ENCODE results near the gene OR1D5.
"Not testable (repeated sequence)": the region's sequence is repeated elsewhere in the genome, so short reads cannot be mapped to it uniquely, and the experiment has no call there.

OR1D5 gene

GRCh38 chr17:3063507-3063906 is at the start of gene OR1D5:
TSS of gene OR1D5 (minus strand) at chr17:3063607. CDS start at chr17:3063607, 0 bp downstream.
- not testable (repeated sequence) for DNase-seq

DNA sequence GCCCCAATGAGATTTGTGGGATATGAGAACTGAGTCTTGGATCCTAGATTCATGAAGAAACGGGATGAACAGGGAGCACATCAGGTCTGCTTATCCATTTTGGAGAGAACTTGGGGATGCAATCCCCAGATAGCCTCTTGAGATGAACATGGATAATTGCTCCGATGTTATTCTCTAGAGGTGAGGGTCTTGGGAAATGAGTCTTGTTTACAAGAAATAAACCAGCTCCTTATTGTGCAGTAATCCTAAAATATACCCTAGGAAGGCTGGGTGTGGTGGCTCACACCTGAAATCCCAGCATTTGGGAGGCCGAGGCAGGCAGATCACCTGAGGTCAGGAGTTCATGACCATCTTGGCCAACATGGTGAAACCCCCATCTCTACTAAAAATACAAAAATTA is 40.9 kb upstream of the OR1D5 start, which contains the start of gene OR1D2:
TSS of gene OR1D2 (minus strand) at position 101 of the 400 bp plus-strand sequence. CDS start 11,426 bp downstream, outside the sequence.
- no peak for DNase-seq

DNA sequence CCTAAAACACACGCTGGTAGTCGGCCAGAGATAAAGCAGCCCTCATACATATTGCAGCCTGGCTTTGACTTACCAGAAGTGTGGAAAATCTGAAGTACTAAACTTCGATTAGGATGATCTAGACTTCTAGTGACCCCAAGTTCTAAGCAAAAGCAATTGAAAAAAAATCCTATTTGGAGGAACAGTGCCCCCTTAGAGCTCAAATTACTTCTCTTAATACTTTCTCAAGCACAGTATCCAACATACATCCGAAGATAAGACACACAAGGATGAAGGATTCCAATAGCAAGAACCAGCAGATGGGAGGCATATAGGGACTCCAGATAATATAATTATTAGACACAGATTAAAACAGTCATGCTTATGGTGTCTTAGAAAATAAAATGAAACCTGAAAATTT is 10.4 kb upstream of the OR1D5 start:
- not testable (repeated sequence) for DNase-seq

DNA sequence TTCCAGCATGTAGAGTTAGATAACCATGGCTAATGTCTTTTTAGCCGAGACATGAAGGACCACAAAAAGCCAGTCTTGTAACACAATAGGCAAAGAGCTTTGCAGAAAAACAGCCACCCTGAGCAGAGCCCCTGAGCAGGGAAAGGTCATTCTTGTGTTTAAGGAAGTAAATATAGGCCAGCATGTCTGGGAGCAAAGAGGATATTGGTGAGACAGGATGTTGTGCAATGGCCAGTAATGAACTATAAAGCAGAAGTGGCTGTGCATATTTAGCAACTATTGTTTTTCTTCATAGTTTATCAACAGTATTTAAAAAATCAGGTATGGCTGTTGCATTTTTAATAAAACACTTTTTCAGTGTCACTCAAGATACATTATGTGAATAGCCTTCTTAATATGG is 1.8 kb upstream of the OR1D5 start:
- DNase-seq: not testable (repeated sequence)

GRCh38 chr17:3062824-3063377 is 506 bp downstream of the OR1D5 start:
- not testable (repeated sequence) for DNase-seq

GRCh38 chr17:3054868-3055267 is 8.5 kb downstream of the OR1D5 start:
- DNase-seq: not testable (repeated sequence)

DNA sequence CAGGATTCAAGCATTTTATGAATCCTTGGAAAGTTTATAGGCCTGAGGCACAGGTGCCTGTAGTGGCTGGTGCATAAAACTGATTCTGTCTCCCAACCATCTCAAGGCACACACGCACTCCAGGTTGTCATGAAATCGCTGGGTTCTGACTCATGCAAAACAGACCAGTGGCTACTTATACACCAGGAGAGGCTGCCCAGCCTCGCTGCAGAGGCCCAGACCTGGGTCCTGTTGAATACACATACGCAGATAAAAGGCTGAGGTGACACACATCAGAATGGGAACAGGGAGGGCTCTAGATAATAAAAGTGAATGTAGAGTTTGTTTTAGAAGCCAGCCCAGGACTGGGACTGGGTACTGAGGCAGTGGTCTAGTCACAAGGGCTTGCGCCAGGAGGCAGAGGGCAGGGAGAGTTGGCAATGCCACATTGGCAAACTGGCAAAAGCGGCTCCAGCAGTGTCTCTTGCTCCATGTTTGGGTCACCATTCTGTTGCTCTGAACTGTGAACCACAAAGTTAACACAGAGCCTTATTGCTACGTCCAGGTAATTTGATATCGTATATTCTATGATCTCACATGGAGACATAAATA is 13.6 kb downstream of the OR1D5 start:
- no peak for DNase-seq

DNA sequence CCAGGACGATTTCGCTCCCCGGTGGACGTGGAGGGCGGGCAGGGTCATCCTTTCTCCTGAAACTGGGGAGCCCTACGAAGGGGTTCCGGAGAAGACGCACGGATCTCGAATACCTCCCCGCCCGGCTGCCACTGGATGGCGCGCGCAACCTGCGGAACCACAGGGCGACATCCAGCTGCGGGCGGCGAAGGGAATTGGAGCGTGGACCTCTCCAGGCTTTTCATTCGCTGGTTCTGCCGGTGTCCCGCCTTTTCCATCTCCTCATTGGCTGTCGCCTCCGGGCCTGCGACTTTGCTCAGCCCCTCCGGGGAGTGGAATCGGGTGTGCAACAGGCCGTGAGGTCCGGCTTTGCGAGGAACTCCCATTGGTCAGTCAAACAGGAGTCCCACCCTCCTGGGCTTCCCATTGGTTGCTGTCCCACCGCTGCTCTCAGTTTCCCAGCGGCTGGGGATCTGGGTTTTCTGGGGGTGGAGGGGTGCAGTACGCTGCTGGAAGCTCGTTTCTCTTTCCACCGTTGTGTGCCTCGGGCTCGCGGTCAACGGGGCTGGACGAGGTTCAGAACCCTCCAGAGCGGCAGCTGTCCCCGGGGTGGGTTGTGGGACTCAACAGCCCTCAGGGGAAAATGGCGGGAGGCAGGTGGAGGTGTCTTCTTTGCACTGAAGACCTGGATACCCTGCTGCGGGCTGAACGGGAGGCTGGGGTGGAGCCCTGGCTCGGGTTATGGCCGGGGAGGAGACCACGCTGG is 14.5 kb downstream of the OR1D5 start:
- DNase-seq: peak; percentile 97

GRCh38 chr17:3046753-3047152 is 16.7 kb downstream of the OR1D5 start:
- no peak for DNase-seq

- no peak for DNase-seq
Observed at GRCh38 chr17:3043737-3044365, 19.6 kb downstream of the OR1D5 start.

DNA sequence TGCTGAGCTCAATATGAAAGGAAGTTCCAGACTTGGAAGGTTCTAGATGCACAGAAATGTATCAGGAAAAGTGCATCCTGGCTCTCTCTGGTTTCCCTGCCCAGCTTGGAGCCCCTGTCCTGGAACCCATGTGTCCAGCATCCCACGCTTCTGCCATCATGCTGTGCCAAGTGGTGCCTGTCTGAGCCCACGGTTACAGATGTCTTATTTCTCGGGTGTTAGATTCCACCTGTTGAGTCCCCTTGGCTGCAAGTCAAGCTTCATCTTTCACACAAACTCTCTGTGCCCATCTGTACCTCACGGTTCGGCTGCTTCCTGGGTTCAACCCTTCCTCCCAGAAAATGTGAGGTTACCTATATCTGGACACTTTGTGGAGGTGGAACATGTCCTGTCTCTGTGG is 22.5 kb downstream of the OR1D5 start:
- no peak for DNase-seq

DNA sequence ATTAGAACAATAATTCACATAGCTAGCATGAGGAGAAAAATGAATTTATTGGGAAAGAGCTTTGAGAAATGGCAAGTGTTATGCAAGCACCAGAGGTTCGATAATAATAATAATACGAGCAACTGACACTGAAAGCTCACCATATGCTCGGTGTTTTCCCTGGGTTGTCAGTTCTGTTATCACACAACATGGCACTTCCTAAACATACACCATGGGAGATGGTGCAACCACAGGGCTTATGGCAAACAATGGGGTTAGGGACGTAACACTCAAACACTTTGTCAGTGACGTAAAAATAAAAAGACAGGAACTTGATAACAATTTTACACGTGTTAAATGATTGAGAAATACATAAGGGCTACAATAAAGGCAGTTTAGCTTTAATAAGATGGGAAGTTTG is 23.7 kb downstream of the OR1D5 start:
- DNase-seq: no peak

- no peak for DNase-seq
Observed at GRCh38 chr17:3038941-3039340, 24.5 kb downstream of the OR1D5 start.

- no peak for DNase-seq
Observed at GRCh38 chr17:3037259-3037658, 26.1 kb downstream of the OR1D5 start.

- DNase-seq: no peak
Observed at GRCh38 chr17:3036800-3037199, 26.6 kb downstream of the OR1D5 start.

GRCh38 chr17:3035968-3036280 is 27.5 kb downstream of the OR1D5 start:
- no peak for DNase-seq

DNA sequence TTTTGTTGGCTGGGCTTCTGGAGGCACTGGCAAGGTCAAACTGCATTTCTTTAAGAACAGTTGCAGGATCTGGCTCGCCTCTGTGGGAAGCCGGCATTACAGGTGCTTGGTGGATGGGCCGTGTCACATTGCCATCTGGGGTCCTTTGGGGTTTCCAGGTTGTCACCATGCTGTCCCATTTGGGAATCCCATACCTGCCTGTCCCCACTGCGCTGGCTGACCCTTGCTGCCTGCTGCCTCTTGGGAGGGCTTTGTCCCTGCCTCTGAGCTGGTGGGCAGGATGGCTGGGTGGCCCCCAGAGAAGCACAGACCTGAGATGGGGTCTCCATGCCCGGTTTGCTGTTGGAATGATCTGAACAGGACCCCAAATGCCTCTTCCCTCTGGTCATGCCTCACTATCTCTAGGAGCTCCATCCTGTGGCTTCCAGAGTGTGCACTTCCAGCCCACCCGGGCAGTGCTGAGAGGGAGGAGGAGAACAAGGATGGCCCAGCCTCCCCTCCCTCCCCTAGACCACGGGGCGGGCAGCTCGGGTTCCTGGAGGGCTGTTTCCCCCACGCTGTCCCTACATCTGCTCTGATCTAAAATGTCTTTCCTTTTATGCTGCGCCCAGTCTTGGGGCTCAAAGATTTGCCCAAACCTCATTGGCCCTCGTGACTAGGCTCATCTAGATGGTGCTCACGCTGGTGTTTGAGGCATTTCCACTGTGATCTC is 28.0 kb downstream of the OR1D5 start:
- DNase-seq: no peak

DNA sequence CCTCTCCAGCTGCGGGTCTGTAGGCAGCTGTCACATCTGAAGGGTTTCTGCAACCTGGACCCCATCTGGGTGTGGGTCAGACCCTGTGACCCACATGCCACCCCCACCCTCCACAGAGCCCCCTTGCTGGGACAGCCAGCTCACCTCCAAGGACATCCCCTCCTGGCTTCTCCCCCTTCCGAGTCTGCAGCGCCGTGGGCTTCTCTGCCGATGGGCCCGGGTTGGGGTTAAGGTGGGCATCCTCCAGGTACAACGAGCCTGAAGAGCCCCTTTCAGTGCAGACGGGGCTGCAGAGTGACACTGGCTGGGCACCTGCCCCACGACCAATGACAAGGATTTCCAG is 28.9 kb downstream of the OR1D5 start:
- DNase-seq: no peak

DNA sequence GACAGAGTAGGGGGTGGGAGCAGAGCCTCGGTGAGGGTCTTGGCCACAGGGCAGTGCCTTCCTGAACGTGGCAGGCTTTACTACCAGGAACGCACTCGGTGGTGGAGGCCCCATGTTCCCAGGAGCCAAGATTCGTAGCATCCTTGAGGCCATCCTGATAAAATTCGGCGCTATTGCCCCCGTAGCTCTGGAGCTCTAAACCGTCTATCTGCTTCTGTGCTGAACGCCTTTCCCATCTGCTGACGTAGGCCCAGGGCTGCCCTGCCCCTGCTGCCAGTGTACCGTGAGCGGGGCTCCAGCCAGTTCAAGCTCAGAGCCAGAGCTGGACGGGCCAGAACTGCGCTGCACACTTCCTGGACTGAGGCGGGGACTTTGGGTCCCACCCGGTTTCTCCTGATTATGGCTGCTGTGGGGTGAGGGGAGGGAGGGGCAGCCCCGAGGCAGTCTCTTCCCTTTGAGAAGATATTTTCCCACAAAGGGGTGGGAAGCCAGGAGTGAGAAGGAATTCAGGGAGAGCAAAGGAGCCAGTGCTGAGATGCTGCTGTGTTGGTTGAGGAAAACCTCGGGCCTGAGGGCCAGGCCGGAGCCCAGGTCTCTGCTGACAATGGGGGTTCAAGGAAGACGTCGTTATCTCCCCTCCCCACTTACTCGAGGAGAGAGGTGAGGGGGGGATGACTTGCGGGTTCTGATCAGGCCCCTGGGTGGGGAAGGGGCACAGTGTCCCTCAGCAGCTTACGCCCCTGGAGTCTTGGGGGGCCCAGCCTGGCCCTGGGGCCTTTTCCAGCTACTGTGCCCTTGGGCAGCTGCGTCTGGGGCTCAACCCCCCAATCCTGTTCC is 29.4 kb downstream of the OR1D5 start:
- no peak for DNase-seq

DNA sequence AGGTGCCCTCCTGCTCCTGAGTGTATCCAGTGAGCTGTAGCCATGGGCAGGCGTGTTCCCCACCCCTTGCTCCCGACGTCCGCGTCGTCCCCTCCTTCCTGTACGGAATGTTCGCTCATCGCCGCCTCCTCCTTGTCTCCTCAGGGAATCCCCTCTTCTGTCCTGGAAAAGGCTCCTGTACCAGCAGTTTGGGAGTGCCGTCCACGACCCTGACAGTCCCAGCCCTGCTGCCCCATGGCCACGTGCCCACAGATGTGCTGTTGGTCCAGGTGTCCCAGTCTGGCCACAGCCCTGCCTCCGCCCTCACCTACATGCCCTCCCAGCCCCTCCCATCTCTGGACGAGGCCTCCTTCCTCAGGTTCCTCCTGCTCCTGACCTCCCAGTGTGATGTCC is 30.2 kb downstream of the OR1D5 start:
- DNase-seq: no peak

DNA sequence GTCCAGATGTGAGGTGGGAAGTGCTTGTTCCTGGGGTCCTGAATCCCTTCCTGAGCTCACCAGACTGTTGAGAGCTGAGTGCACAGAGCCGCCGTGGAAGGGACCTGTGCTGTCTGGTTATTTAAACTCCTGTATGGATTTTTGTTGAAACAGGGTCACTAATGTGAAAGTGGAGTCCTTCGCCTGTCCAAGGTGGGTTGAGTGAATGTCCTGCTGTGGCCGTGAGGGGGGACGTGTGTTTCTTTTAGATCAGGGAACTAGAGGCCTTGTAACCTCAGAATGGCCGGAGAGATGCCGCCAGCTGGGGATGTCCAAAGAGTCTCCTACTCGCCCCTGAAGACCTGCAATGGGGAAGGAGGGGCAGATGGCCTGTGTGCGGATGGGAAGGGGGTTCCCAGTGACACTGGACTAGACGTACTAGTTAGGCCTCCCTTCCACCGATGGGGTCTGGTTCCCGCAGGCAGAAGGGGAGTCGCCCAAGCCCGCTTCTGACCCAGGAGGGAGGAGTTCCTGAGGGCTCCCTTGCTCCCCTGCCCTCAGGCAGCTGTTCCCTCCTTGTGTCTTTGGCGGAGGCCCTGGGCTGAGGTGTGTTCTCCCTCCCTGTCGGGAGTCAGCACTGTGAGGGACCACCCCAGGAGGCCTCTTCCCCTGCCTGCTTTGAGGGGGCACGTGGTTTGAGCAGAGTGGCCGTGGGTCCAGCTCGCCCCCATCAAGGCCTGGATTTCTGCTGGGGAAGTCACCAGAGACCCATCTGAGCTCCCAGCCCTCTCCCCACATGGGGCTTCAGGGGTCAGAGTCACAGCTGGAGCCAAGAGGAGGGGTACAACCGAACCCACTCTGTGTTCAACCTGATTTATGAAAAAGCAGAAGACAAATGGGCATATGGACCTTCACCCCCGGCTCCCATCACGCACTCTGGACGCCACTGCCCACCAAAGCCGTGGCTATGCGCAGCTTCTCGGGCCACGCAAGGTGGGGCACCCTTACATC is 30.9 kb downstream of the OR1D5 start:
- no peak for DNase-seq
